B cell (primary cell): Measurements from ENCODE around the gene SLC44A3. TPM values are rescaled to one million over a fixed set of nuclear protein-coding genes. Genes with fewer than 3 reads are reported as not detected.

Source experiments
- ATAC-seq: fragments of 200-7000 bp; cut with Tn5 transposase; one replicate; pipeline ENCODE4 v1.10.0; 2021; ENCODE audit warnings: low read depth, mild to moderate bottlenecking, moderate number of reproducible peaks, moderate library complexity
- CTCF ChIA-PET: fragments of 350-600 bp; sonication (Branson Sonifier 250); formaldehyde crosslinking; loops from one replicate; lab custom pipeline; 2021; ENCODE audit warnings: antibody characterized with exemption, inconsistent platforms; lab: Charles Lee
- POLR2A ChIA-PET: fragments of 350-600 bp; sonication (Branson Sonifier 250); formaldehyde crosslinking; loops from one replicate; lab custom pipeline; 2021; ENCODE audit warnings: antibody characterized with exemption; lab: Charles Lee
- DNase-seq: peaks from one replicate; pipeline ENCODE4 v3.0.0; 2013
- H2AFZ ChIP-seq: 2 replicates; pipeline ENCODE4 v1.6.1; 2012; ENCODE audit warnings: mild to moderate bottlenecking, low read depth, low read length; ENCODE audit not compliant: insufficient read depth, poor library complexity, severe bottlenecking
- H3K27ac ChIP-seq, 2 donors: 1 replicate in 1 of 2; 2 replicates in 1 of 2; pipeline ENCODE4 v1.5.1; 2012 to 2013; ENCODE audit warnings: low read length in 2 of 2, mild to moderate bottlenecking in 2 of 2, moderate library complexity in 1 of 2
- H3K27me3 ChIP-seq, 4 experiments: fragments of 200-600 bp in 1 of 4; sonication (generic) in 1 of 4; replicated peaks in 1 of 4; 1 replicate in 2 of 4; 2 replicates in 2 of 4; pipeline versions ENCODE4 v1.6.1 to v1.7.0; 2013 to 2016; ENCODE audit warnings: low read length in 3 of 4, mild to moderate bottlenecking in 2 of 4, mixed read lengths in 1 of 4, moderate library complexity in 1 of 4; ENCODE audit not compliant: insufficient read depth in 4 of 4, control insufficient read depth in 3 of 4; ENCODE audit errors: control extremely low read depth in 1 of 4
- H3K36me3 ChIP-seq, 2 experiments: replicated peaks in 1 of 2; 1 replicate in 1 of 2; 2 replicates in 1 of 2; pipeline versions ENCODE4 v1.6.1 to v1.7.1; 2013; ENCODE audit warnings: low read length in 1 of 2; ENCODE audit not compliant: insufficient read depth in 2 of 2, control insufficient read depth in 1 of 2; ENCODE audit errors: control extremely low read depth in 1 of 2, extremely low read depth in 1 of 2
- H3K4me1 ChIP-seq, 2 donors: fragments of 200-600 bp in 1 of 2; sonication (generic) in 1 of 2; 1 replicate in 1 of 2; 2 replicates in 1 of 2; pipeline versions ENCODE4 v1.5.1 to v1.6.1; 2013 to 2017; ENCODE audit warnings: low read length in 2 of 2; ENCODE audit not compliant: control insufficient read depth in 2 of 2, insufficient read depth in 2 of 2
- H3K4me2 ChIP-seq: replicated peaks from 2 replicates; pipeline ENCODE3; 2012; ENCODE audit warnings: mild to moderate bottlenecking, low read depth, low read length; ENCODE audit not compliant: poor library complexity, severe bottlenecking
- H3K4me3 ChIP-seq, 5 experiments: fragments of 200-600 bp in 1 of 5; sonication (generic) in 1 of 5; 1 replicate in 3 of 5; 2 replicates in 2 of 5; pipeline versions ENCODE4 v1.5.1 to v1.7.0; 2011 to 2016; ENCODE audit warnings: low read length in 4 of 5, mild to moderate bottlenecking in 4 of 5, low read depth in 2 of 5, control low read depth in 1 of 5, moderate library complexity in 1 of 5; ENCODE audit not compliant: insufficient read depth in 1 of 5; ENCODE audit errors: control extremely low read depth in 1 of 5, extremely low read depth in 1 of 5
- H3K79me2 ChIP-seq: fragments of 200-600 bp; sonication (generic); one replicate; pipeline ENCODE4 v1.6.0; 2016; ENCODE audit warnings: low read length; ENCODE audit not compliant: control insufficient read depth, insufficient read depth
- H3K9ac ChIP-seq: fragments of 200-600 bp; sonication (generic); 2 replicates; pipeline ENCODE4 v1.6.1; 2017; ENCODE audit warnings: mild to moderate bottlenecking, low read length, moderate library complexity
- H3K9me3 ChIP-seq, 3 donors: one replicate each; pipeline versions ENCODE4 v1.6.1 to v1.7.1; 2013; ENCODE audit warnings: low read length in 2 of 3; ENCODE audit not compliant: control insufficient read depth in 2 of 3, insufficient read depth in 1 of 3; ENCODE audit errors: control extremely low read depth in 1 of 3
- H4K20me1 ChIP-seq: 2 replicates; pipeline ENCODE4 v1.6.0; 2012; ENCODE audit warnings: mild to moderate bottlenecking, low read length; ENCODE audit not compliant: insufficient read depth, control insufficient read depth, poor library complexity, severe bottlenecking
- H3K27ac Mint-ChIP-seq: one replicate; pipeline ENCODE4 v1.8.0; 2021; ENCODE audit warnings: mixed read lengths
- H3K27me3 Mint-ChIP-seq: one replicate; pipeline ENCODE4 v1.8.0; 2021; ENCODE audit warnings: mixed read lengths
- H3K4me1 Mint-ChIP-seq: one replicate; pipeline ENCODE4 v1.8.0; 2021; ENCODE audit warnings: mixed read lengths
- H3K4me3 Mint-ChIP-seq: one replicate; pipeline ENCODE4 v1.8.0; 2021; ENCODE audit warnings: mixed read lengths
- H3K9me3 Mint-ChIP-seq: one replicate; pipeline ENCODE4 v1.8.0; 2022; ENCODE audit warnings: mixed read lengths; ENCODE audit not compliant: insufficient read depth
- EZH2 ChIP-seq: IDR thresholded peaks from 2 replicates; pipeline ENCODE4 v1.6.1; 2012; ENCODE audit warnings: borderline replicate concordance, low read depth, mild to moderate bottlenecking, moderate library complexity, low read length; ENCODE audit not compliant: insufficient read depth, poor library complexity, severe bottlenecking
- WGBS: methylation state at CpG from one replicate; pipeline ENCODE4 v1.1.5; 2013; ENCODE audit warnings: missing lambda C conversion rate; ENCODE audit not compliant: insufficient coverage; 5-methylcytosine and 5-hydroxymethylcytosine counted together
- intact Hi-C: fragments of 100-400 bp; cut with micrococcal nuclease; formaldehyde crosslinking; loops from one replicate; pipeline ENCODE4 v1.10.0; 2022
- polyA plus RNA-seq: library from polyadenylated mRNA; depleted of rRNA; stranded (reverse); fragments of >200 nt; gene quantifications from 2 replicates; pipeline ENCODE4 v1.2.3, GENCODE V29; 2012
- total RNA-seq, 2 donors: library from RNA; stranded (reverse); fragments of 120-200 nt in 1 of 2; gene quantifications; 1 replicate in 1 of 2; 2 replicates in 1 of 2; pipeline versions ENCODE4 v1.2.3 to v1.2.4, GENCODE V29; 2013 to 2022
- TF ChIP-seq, protein P1 (sequence below): fragments of 200-600 bp; IDR thresholded peaks from one replicate; pipeline ENCODE4 v1.8.0; 2022; ENCODE audit warnings: antibody characterized with exemption, mild to moderate bottlenecking

The SLC44A3 gene
- total and polyA plus RNA-seq, 2 donors (not counting 1 experiment from before 2014, with no cell fraction given): not detected

DNA sequence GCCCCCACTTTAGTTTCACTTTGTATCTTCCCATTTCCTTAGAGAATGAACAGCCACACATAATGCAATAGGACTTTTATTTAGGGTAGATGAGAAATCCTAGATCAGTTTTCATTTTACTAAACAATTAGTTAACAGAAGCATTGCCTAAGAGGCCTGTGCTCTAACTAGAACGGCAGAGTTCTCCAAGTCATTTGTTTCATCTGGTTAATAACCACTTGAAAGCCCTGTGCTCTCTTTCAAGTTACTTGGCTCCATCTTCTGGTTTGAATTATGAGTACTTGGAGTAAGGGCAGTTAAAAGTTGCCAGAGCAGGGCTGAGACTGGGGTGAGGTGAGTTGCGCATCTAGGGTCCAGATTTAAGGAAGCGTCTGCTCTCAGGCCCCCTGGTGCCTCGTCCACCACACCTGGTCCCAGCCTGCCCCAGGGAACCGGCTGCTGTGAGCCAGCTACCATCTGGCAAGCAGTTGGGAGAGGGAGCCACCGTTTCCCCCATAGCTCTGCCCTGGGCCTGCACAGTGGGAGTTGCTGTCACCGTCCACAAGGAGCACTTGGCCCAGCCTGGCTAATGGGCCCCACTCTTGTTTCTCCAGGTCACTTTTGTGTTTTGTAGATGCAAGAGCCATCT lies 18.1 kb upstream of the SLC44A3 start:
- H3K4me3 ChIP-seq: no peak overlapping the region
- ChIA-PET CTCF (interaction anchor here (0.7 to 6.9 kb wide), 11 partner anchors 12 to 777 kb away, joined by 3 to 182 read pairs (median 9); no protein-coding TSS in a partner anchor), POLR2A (no interaction called here)
- Mint-ChIP-seq H3K27me3 (peaks cover 4% of the 10 kb centered on the region), H3K9me3 (no peaks in the 10 kb centered on the region), H3K27ac (no peak overlapping the region), H3K4me3 (peak overlapping the region; percentile 13), H3K4me1 (peaks cover 6% of the 10 kb centered on the region)
- no peak overlapping the region for H3K27ac ChIP-seq
- H3K4me1 ChIP-seq: peaks cover 0 to 6% of the 10 kb centered on the region in 2 donors
- ATAC-seq (peak; percentile 56), DNase-seq (peak; percentile 45)
- TF ChIP-seq, protein P1, sequence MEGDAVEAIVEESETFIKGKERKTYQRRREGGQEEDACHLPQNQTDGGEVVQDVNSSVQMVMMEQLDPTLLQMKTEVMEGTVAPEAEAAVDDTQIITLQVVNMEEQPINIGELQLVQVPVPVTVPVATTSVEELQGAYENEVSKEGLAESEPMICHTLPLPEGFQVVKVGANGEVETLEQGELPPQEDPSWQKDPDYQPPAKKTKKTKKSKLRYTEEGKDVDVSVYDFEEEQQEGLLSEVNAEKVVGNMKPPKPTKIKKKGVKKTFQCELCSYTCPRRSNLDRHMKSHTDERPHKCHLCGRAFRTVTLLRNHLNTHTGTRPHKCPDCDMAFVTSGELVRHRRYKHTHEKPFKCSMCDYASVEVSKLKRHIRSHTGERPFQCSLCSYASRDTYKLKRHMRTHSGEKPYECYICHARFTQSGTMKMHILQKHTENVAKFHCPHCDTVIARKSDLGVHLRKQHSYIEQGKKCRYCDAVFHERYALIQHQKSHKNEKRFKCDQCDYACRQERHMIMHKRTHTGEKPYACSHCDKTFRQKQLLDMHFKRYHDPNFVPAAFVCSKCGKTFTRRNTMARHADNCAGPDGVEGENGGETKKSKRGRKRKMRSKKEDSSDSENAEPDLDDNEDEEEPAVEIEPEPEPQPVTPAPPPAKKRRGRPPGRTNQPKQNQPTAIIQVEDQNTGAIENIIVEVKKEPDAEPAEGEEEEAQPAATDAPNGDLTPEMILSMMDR: peak; percentile 4
- no peak for TF ChIP-seq EZH2
- peak overlapping the region; percentile 60 for H2AFZ ChIP-seq
- no peaks in the 10 kb centered on the region for H3K9me3 ChIP-seq
- H3K27me3 ChIP-seq: peaks cover 0 to 8% (median 2%) of the 10 kb centered on the region in 4 experiments
- intact Hi-C loops: loop anchor here (1.0 kb wide), 1 partner anchor 288 kb away; no protein-coding TSS in a partner anchor
- peak overlapping the region; percentile 44 for H3K4me2 ChIP-seq
- 60% methylated on average over 6 of the region's 7 CpGs for WGBS
- no peaks in the 10 kb centered on the region for H3K36me3 ChIP-seq
- H4K20me1 ChIP-seq: no peaks in the 10 kb centered on the region
- H3K79me2 ChIP-seq: no peaks in the 10 kb centered on the region
- peak overlapping the region; percentile 42 for H3K9ac ChIP-seq

DNA sequence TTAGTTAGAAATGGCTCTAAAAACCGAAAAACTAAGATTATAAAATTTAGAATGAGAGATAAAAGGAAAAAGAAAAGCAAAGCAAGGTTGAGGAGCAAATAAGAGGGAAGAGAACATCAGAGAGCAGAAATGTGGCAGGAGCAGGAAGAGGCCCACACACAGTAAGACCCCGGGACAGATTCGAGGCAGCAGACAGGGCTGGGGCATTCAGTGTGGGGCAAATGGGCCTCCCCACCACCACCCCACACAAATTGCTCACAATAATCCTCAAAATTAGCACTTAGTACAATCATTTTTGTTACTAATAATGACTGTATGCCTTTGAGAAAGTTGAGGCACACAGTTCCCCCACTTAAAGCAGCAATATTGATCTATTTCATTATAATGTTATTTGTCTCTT lies 17.1 kb upstream of the SLC44A3 start:
- ATAC-seq (no peak), DNase-seq (no peak)
- Mint-ChIP-seq H3K4me3 (no peak overlapping the region), H3K27me3 (peaks cover 4% of the 10 kb centered on the region), H3K9me3 (no peaks in the 10 kb centered on the region), H3K4me1 (peaks cover 6% of the 10 kb centered on the region), H3K27ac (no peak overlapping the region)
- WGBS: no CpG with 5 or more reads among the region's 3 CpGs
- POLR2A ChIA-PET: no interaction called here
- no peak overlapping the region for H3K9ac ChIP-seq
- TF ChIP-seq, protein P1: no peak
- no peak for TF ChIP-seq EZH2
- peak overlapping the region; percentile 32 for H2AFZ ChIP-seq
- no peak overlapping the region for H3K4me2 ChIP-seq
- no peak overlapping the region for H3K27ac ChIP-seq
- no peaks in the 10 kb centered on the region for H3K36me3 ChIP-seq
- H3K4me1 ChIP-seq: peaks cover 0 to 6% of the 10 kb centered on the region in 2 donors
- peaks cover 0 to 8% (median 2%) of the 10 kb centered on the region in 4 experiments for H3K27me3 ChIP-seq
- no peaks in the 10 kb centered on the region for H3K79me2 ChIP-seq
- intact Hi-C loops: no loop called here
- CTCF ChIA-PET: interaction anchor here (0.8 to 6.9 kb wide), 10 partner anchors 13 to 771 kb away, joined by 3 to 182 read pairs (median 14); no protein-coding TSS in a partner anchor
- no peak overlapping the region for H3K4me3 ChIP-seq
- no peaks in the 10 kb centered on the region for H4K20me1 ChIP-seq
- no peaks in the 10 kb centered on the region for H3K9me3 ChIP-seq
